ENCODE data around the gene RYR2.

Gene RYR2

DNA sequence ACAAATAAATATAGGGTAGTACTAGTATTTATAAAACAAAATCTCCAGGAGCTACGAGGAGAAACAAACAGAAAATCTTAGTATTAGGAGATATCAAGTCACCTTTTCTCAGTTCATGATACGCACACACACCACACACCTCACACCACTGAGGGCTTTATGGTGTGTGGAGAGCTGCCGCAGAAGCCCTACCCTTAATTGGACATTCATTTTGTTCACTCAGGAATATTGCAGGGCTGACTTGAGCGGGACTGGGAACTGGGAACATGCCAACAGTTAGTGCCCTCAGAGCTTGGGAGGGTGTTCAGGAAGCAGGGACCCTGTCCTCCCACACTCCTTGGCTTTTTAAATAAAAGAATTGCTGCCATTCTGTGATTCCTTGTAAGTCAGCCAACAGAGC lies 386.8 kb downstream of the RYR2 start:
- Histone ChIP-seq H3K4me1 (ENCODE audit: control insufficient read depth, insufficient read depth, low read length) (no peaks in the 10 kb centered on the region), H3K27ac (ENCODE audit: low read length) (no peak overlapping the region), H3K9me3 (ENCODE audit: control insufficient read depth in 2 of 2, low read length in 2 of 2) (no peaks in the 10 kb centered on the region), H3K36me3 (ENCODE audit: control insufficient read depth in 2 of 2, insufficient read depth in 2 of 2, low read length in 2 of 2) (peaks cover 0 to 2% of the 10 kb centered on the region in 2 donors), H3K27me3 (ENCODE audit: control insufficient read depth in 1 of 2, insufficient read depth in 2 of 2, low read length in 2 of 2) (no peaks in the 10 kb centered on the region), H3K9ac (ENCODE audit: low read length in 2 of 2) (no peak overlapping the region), H3K4me3 (ENCODE audit: low read length in 2 of 2) (no peak overlapping the region)

DNA sequence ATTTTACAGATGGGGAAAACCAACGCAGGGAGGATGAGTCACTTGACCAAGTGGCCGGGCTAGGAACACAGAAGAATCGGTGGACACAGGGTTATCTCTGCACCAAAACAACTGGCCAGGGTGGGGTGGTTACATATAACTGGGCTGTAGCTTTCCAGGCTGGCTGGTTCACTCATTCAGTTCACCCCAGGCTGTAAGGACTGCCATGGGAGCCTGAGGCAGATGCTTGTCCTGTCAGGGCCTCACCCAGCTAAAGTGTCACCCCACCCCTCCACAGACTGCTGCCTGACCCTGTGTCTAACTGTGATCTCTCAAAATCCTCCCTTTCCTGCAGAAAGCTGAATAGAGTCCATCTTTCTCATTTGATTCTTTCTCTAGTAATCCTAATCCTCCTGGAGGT lies 387.3 kb downstream of the RYR2 start:
- no peaks in the 10 kb centered on the region for H3K27me3 ChIP-seq (ENCODE audit: control insufficient read depth in 1 of 2, insufficient read depth in 2 of 2, low read length in 2 of 2)
- H3K4me1 ChIP-seq (ENCODE audit: control insufficient read depth, insufficient read depth, low read length): no peaks in the 10 kb centered on the region
- no peaks in the 10 kb centered on the region for H3K9me3 ChIP-seq (ENCODE audit: control insufficient read depth in 2 of 2, low read length in 2 of 2)
- no peak overlapping the region for H3K9ac ChIP-seq (ENCODE audit: low read length in 2 of 2)
- peaks cover 0 to 2% of the 10 kb centered on the region in 2 donors for H3K36me3 ChIP-seq (ENCODE audit: control insufficient read depth in 2 of 2, insufficient read depth in 2 of 2, low read length in 2 of 2)
- H3K27ac ChIP-seq (ENCODE audit: low read length): no peak overlapping the region
- H3K4me3 ChIP-seq (ENCODE audit: low read length in 2 of 2): no peak overlapping the region

DNA sequence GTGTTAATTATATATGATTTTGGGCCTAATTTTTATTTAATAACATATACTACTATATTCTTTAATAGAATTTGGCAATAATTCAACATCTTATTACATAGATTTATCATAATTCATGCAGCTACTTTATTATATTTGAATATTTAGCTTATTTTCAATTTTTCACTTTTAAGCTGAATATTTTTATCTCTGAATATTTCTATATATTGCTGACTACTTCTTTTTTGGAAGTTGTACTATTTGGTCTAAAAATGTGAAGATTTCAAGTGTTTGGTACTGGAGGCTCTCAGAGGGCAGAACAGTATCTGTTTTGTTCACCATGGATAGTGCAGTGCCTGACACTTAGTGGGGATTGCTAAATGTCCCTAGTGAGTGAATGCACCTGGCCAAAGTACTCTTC lies 389.5 kb downstream of the RYR2 start:
- no peak overlapping the region for H3K4me3 ChIP-seq (ENCODE audit: low read length in 2 of 2)
- no peaks in the 10 kb centered on the region for H3K27me3 ChIP-seq (ENCODE audit: control insufficient read depth in 1 of 2, insufficient read depth in 2 of 2, low read length in 2 of 2)
- H3K9ac ChIP-seq (ENCODE audit: low read length in 2 of 2): no peak overlapping the region
- no peaks in the 10 kb centered on the region for H3K4me1 ChIP-seq (ENCODE audit: control insufficient read depth, insufficient read depth, low read length)
- H3K27ac ChIP-seq (ENCODE audit: low read length): no peak overlapping the region
- peaks cover 0 to 2% of the 10 kb centered on the region in 2 donors for H3K36me3 ChIP-seq (ENCODE audit: control insufficient read depth in 2 of 2, insufficient read depth in 2 of 2, low read length in 2 of 2)
- H3K9me3 ChIP-seq (ENCODE audit: control insufficient read depth in 2 of 2, low read length in 2 of 2): no peaks in the 10 kb centered on the region

DNA sequence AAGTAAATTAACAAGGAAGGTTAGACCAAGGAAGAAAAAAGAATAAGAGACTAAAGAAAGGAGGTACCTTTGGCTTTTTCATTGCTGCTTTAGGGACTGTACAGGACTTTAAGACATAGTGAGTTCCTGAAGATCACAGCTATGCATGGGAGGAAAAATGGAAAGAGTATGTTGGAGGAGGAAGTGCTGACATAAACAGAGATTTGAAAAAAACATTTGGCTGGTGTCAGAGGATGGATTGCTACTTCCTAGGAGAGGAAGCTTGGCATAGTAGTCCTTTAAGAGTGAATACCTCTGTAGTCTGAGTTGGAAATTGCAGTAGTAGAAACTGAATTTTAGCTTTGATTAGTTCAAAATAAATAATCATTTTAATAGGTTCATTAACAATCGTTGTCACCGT lies 398.4 kb downstream of the RYR2 start:
- Histone ChIP-seq H3K4me3 (ENCODE audit: low read length in 2 of 2) (no peak overlapping the region), H3K9ac (ENCODE audit: low read length in 2 of 2) (no peak overlapping the region), H3K27me3 (ENCODE audit: control insufficient read depth in 1 of 2, insufficient read depth in 2 of 2, low read length in 2 of 2) (no peaks in the 10 kb centered on the region), H3K9me3 (ENCODE audit: control insufficient read depth in 2 of 2, low read length in 2 of 2) (no peaks in the 10 kb centered on the region), H3K27ac (ENCODE audit: low read length) (no peak overlapping the region), H3K36me3 (ENCODE audit: control insufficient read depth in 2 of 2, insufficient read depth in 2 of 2, low read length in 2 of 2) (no peaks in the 10 kb centered on the region), H3K4me1 (ENCODE audit: control insufficient read depth, insufficient read depth, low read length) (no peaks in the 10 kb centered on the region)

GRCh38 chr1:237444120-237444790 lies 402.3 kb downstream of the RYR2 start:
- no peaks in the 10 kb centered on the region for H3K4me1 ChIP-seq (ENCODE audit: control insufficient read depth, insufficient read depth, low read length)
- H3K36me3 ChIP-seq (ENCODE audit: control insufficient read depth in 2 of 2, insufficient read depth in 2 of 2, low read length in 2 of 2): no peaks in the 10 kb centered on the region
- H3K27me3 ChIP-seq (ENCODE audit: control insufficient read depth in 1 of 2, insufficient read depth in 2 of 2, low read length in 2 of 2): no peaks in the 10 kb centered on the region
- H3K27ac ChIP-seq (ENCODE audit: low read length): no peak overlapping the region
- H3K9ac ChIP-seq (ENCODE audit: low read length in 2 of 2): no peak overlapping the region
- H3K9me3 ChIP-seq (ENCODE audit: control insufficient read depth in 2 of 2, low read length in 2 of 2): no peaks in the 10 kb centered on the region
- H3K4me3 ChIP-seq (ENCODE audit: low read length in 2 of 2): no peak overlapping the region

GRCh38 chr1:237448042-237448441 lies 406.1 kb downstream of the RYR2 start:
- Histone ChIP-seq H3K4me3 (ENCODE audit: low read length in 2 of 2) (no peak overlapping the region), H3K27me3 (ENCODE audit: control insufficient read depth in 1 of 2, insufficient read depth in 2 of 2, low read length in 2 of 2) (no peaks in the 10 kb centered on the region), H3K9ac (ENCODE audit: low read length in 2 of 2) (no peak overlapping the region), H3K36me3 (ENCODE audit: control insufficient read depth in 2 of 2, insufficient read depth in 2 of 2, low read length in 2 of 2) (no peaks in the 10 kb centered on the region), H3K27ac (ENCODE audit: low read length) (no peak overlapping the region), H3K9me3 (ENCODE audit: control insufficient read depth in 2 of 2, low read length in 2 of 2) (no peaks in the 10 kb centered on the region), H3K4me1 (ENCODE audit: control insufficient read depth, insufficient read depth, low read length) (no peaks in the 10 kb centered on the region)

- no peaks in the 10 kb centered on the region for H3K9me3 ChIP-seq (ENCODE audit: control insufficient read depth in 2 of 2, low read length in 2 of 2)
- no peak overlapping the region for H3K9ac ChIP-seq (ENCODE audit: low read length in 2 of 2)
- H3K27me3 ChIP-seq (ENCODE audit: control insufficient read depth in 1 of 2, insufficient read depth in 2 of 2, low read length in 2 of 2): no peaks in the 10 kb centered on the region
- H3K4me3 ChIP-seq (ENCODE audit: low read length in 2 of 2): no peak overlapping the region
- H3K36me3 ChIP-seq (ENCODE audit: control insufficient read depth in 2 of 2, insufficient read depth in 2 of 2, low read length in 2 of 2): peaks cover 0 to 2% of the 10 kb centered on the region in 2 donors
- no peaks in the 10 kb centered on the region for H3K4me1 ChIP-seq (ENCODE audit: control insufficient read depth, insufficient read depth, low read length)
- no peak overlapping the region for H3K27ac ChIP-seq (ENCODE audit: low read length)
These were observed 415.6 kb downstream of the RYR2 start for GRCh38 chr1:237457573-237457972.

- H3K36me3 ChIP-seq (ENCODE audit: control insufficient read depth in 2 of 2, insufficient read depth in 2 of 2, low read length in 2 of 2): peaks cover 0 to 5% of the 10 kb centered on the region in 2 donors
- H3K27ac ChIP-seq (ENCODE audit: low read length): no peak overlapping the region
- H3K4me3 ChIP-seq (ENCODE audit: low read length in 2 of 2): no peak overlapping the region
- H3K9ac ChIP-seq (ENCODE audit: low read length in 2 of 2): no peak overlapping the region
- no peaks in the 10 kb centered on the region for H3K27me3 ChIP-seq (ENCODE audit: control insufficient read depth in 1 of 2, insufficient read depth in 2 of 2, low read length in 2 of 2)
- H3K4me1 ChIP-seq (ENCODE audit: control insufficient read depth, insufficient read depth, low read length): no peaks in the 10 kb centered on the region
- no peaks in the 10 kb centered on the region for H3K9me3 ChIP-seq (ENCODE audit: control insufficient read depth in 2 of 2, low read length in 2 of 2)
These were observed 425.3 kb downstream of the RYR2 start for GRCh38 chr1:237467320-237467719.

DNA sequence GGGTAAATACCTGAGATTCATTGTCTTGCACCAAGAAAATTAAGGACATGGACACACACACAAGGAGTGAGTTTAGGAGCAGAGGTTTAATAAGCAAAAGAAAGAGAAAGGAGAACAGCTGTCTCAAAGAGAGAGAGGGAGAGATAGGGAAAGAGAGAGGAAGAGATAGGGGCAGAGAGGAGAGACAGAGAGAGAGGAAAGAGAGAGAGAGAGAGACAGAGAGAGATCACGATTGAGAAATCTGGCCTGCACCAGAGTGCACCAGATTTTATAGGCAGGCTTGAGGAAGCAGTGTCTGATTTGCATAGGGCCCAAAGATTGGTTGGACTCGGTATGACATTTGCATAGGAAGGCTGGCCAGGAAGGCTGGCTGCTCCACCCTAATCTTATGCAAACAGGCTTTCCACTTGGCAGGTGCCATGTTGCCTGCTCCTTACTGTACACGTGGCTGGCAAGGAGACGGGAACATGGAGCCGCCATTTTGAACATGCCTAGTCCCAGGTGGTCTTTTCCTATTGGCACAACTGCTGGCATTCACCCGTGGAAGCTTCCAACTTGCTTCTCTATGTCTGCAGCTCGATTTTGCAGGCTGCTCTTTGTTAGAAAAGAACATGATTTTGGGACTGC lies 428.8 kb downstream of the RYR2 start:
- peaks cover 0 to 5% of the 10 kb centered on the region in 2 donors for H3K36me3 ChIP-seq (ENCODE audit: control insufficient read depth in 2 of 2, insufficient read depth in 2 of 2, low read length in 2 of 2)
- H3K4me1 ChIP-seq (ENCODE audit: control insufficient read depth, insufficient read depth, low read length): no peaks in the 10 kb centered on the region
- H3K4me3 ChIP-seq (ENCODE audit: low read length in 2 of 2): no peak overlapping the region
- H3K27me3 ChIP-seq (ENCODE audit: control insufficient read depth in 1 of 2, insufficient read depth in 2 of 2, low read length in 2 of 2): no peaks in the 10 kb centered on the region
- H3K9me3 ChIP-seq (ENCODE audit: control insufficient read depth in 2 of 2, low read length in 2 of 2): no peaks in the 10 kb centered on the region
- no peak overlapping the region for H3K27ac ChIP-seq (ENCODE audit: low read length)
- H3K9ac ChIP-seq (ENCODE audit: low read length in 2 of 2): no peak overlapping the region

DNA sequence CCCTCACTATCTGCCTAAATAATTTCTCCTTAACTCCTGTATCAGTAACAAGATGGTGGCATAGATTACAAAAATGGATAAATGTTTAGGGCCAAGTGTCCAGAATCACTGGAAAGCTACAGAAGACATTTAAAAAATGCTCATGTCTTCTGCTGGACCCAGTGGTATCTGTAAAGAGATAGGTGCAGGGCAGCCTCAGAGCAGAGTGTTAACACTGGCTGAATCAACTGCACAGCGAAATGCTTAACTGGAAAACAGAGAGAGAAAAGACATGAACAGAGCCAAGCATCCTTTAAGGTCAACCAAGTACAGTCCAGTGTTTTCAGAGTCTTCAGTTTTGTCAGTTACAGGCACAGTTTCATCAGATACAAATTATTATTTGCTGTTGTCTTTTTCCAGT lies 429.4 kb downstream of the RYR2 start:
- Histone ChIP-seq H3K9me3 (ENCODE audit: control insufficient read depth in 2 of 2, low read length in 2 of 2) (no peaks in the 10 kb centered on the region), H3K4me3 (ENCODE audit: low read length in 2 of 2) (no peak overlapping the region), H3K27me3 (ENCODE audit: control insufficient read depth in 1 of 2, insufficient read depth in 2 of 2, low read length in 2 of 2) (no peaks in the 10 kb centered on the region), H3K4me1 (ENCODE audit: control insufficient read depth, insufficient read depth, low read length) (no peaks in the 10 kb centered on the region), H3K36me3 (ENCODE audit: control insufficient read depth in 2 of 2, insufficient read depth in 2 of 2, low read length in 2 of 2) (peaks cover 0 to 5% of the 10 kb centered on the region in 2 donors), H3K27ac (ENCODE audit: low read length) (no peak overlapping the region), H3K9ac (ENCODE audit: low read length in 2 of 2) (no peak overlapping the region)

DNA sequence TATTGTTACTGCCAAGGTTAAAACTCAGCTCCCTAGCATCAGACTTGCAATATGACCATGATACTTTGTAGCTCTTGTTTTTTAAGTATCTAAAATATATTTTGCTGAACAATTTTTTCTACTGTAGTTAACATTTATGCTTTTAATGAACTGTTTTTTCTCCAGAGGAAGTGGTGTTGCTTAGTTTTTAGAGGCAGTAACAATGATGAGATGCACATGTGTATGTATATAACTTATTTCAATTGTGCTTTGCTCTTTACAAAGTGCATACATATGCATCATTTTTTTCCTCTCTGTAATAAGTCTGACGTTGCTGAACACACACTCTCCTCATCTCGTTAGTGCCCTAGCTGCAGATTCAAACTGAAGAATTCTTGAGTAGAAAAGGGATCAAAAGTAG lies 430.0 kb downstream of the RYR2 start:
- H3K27me3 ChIP-seq (ENCODE audit: control insufficient read depth in 1 of 2, insufficient read depth in 2 of 2, low read length in 2 of 2): no peaks in the 10 kb centered on the region
- H3K27ac ChIP-seq (ENCODE audit: low read length): no peak overlapping the region
- no peaks in the 10 kb centered on the region for H3K9me3 ChIP-seq (ENCODE audit: control insufficient read depth in 2 of 2, low read length in 2 of 2)
- peaks cover 0 to 5% of the 10 kb centered on the region in 2 donors for H3K36me3 ChIP-seq (ENCODE audit: control insufficient read depth in 2 of 2, insufficient read depth in 2 of 2, low read length in 2 of 2)
- no peak overlapping the region for H3K4me3 ChIP-seq (ENCODE audit: low read length in 2 of 2)
- H3K4me1 ChIP-seq (ENCODE audit: control insufficient read depth, insufficient read depth, low read length): no peaks in the 10 kb centered on the region
- H3K9ac ChIP-seq (ENCODE audit: low read length in 2 of 2): no peak overlapping the region
